ENCODE measurements around the gene AK4.

GRCh38 chr1:65168867-65169266, 20.9 kb downstream of the AK4 start:
- TF ChIP-seq, protein P1, sequence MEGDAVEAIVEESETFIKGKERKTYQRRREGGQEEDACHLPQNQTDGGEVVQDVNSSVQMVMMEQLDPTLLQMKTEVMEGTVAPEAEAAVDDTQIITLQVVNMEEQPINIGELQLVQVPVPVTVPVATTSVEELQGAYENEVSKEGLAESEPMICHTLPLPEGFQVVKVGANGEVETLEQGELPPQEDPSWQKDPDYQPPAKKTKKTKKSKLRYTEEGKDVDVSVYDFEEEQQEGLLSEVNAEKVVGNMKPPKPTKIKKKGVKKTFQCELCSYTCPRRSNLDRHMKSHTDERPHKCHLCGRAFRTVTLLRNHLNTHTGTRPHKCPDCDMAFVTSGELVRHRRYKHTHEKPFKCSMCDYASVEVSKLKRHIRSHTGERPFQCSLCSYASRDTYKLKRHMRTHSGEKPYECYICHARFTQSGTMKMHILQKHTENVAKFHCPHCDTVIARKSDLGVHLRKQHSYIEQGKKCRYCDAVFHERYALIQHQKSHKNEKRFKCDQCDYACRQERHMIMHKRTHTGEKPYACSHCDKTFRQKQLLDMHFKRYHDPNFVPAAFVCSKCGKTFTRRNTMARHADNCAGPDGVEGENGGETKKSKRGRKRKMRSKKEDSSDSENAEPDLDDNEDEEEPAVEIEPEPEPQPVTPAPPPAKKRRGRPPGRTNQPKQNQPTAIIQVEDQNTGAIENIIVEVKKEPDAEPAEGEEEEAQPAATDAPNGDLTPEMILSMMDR (IDR thresholded peaks at IDR 0.05; ENCODE audit: borderline replicate concordance, extremely low read depth, low read length, poor library complexity, severe bottlenecking) = no peak
- no peak for TF ChIP-seq EZH2 (IDR thresholded peaks at IDR 0.05; ENCODE audit: borderline replicate concordance, low read depth, low read length, severe bottlenecking)

Measured in DND-41 (cell line).